MM.1S (cell line): ENCODE data around the gene IFT74.

ENCODE experiments used
- CTCF ChIP-seq: fragments of 300-600 bp; sonication (generic); IDR thresholded peaks from 2 replicates; pipeline ENCODE4 v1.5.1; 2016; ENCODE audit warnings: antibody characterized with exemption, low read length, mixed read lengths
- EZH2 ChIP-seq: fragments of 300-600 bp; sonication (generic); optimal IDR thresholded peaks from 2 replicates; pipeline ENCODE3; 2017; ENCODE audit warnings: low read depth, mild to moderate bottlenecking, antibody characterized with exemption, low read length, mixed read lengths
- EZH2phosphoT487 ChIP-seq: fragments of 300-600 bp; sonication (generic); IDR thresholded peaks from 2 replicates; pipeline ENCODE4 v1.6.1; 2018; ENCODE audit warnings: antibody characterized with exemption, low read length

GRCh38 chr9:26919698-26920097, 36.5 kb upstream of the IFT74 start:
- TF ChIP-seq CTCF (no peak), EZH2 (no peak), EZH2phosphoT487 (no peak)
